Activated CD4-positive, alpha-beta memory T cell treated with anti-CD3 and anti-CD28 coated beads, Interleukin-2, amount 10 ng/mL, durations not matched to agents 7 days and 5 days (primary cell): ENCODE measurements around the gene ZMIZ1. TPM values are rescaled to one million over a fixed set of nuclear protein-coding genes. Genes with fewer than 3 reads are reported as not detected.

ENCODE experiments used
- CTCF ChIA-PET: fragments of 350-600 bp; sonication (Branson Sonifier 250); formaldehyde crosslinking; loops from one replicate; lab custom pipeline; 2021; ENCODE audit warnings: antibody characterized with exemption, inconsistent platforms; lab: Charles Lee
- POLR2A ChIA-PET: fragments of 350-600 bp; sonication (Branson Sonifier 250); formaldehyde crosslinking; loops from one replicate; lab custom pipeline; 2021; ENCODE audit warnings: antibody characterized with exemption; lab: Charles Lee
- DNase-seq: peaks from one replicate; pipeline ENCODE4 v3.0.0-alpha.2; 2020
- H3K27ac Mint-ChIP-seq: one replicate; pipeline ENCODE4 v1.8.0; 2021; ENCODE audit warnings: mild to moderate bottlenecking, mixed read lengths
- H3K27me3 Mint-ChIP-seq: one replicate; pipeline ENCODE4 v1.8.0; 2021; ENCODE audit warnings: mixed read lengths
- H3K36me3 Mint-ChIP-seq: one replicate; pipeline ENCODE4 v1.8.0; 2021; ENCODE audit warnings: low read depth, mixed read lengths
- H3K4me1 Mint-ChIP-seq: one replicate; pipeline ENCODE4 v1.8.0; 2021; ENCODE audit warnings: mixed read lengths
- H3K4me3 Mint-ChIP-seq: one replicate; pipeline ENCODE4 v1.8.0; 2021; ENCODE audit warnings: mild to moderate bottlenecking, mixed read lengths
- H3K9me3 Mint-ChIP-seq: one replicate; pipeline ENCODE4 v1.8.0; 2021; ENCODE audit warnings: mixed read lengths
- total RNA-seq, 2 experiments: library from RNA; stranded (reverse); gene quantifications; one replicate each; pipeline ENCODE4 v1.2.3, GENCODE V29; 2021

Gene ZMIZ1
- total RNA-seq, 2 experiments from 2014 or later, result 46.9 to 47.0 TPM

- CTCF ChIA-PET, result no interaction called here
- H3K9me3 Mint-ChIP-seq, result no peaks in the 10 kb centered on the region
- H3K27me3 Mint-ChIP-seq, result peaks cover 10% of the 10 kb centered on the region
- H3K4me1 Mint-ChIP-seq, result peaks cover 38% of the 10 kb centered on the region
- POLR2A ChIA-PET, result interaction anchor here (0.7 to 1.8 kb wide), 2 partner anchors 9 to 11 kb away, joined by 3 to 4 read pairs; partner anchors contain the start of gene PPIF
- H3K36me3 Mint-ChIP-seq, result peaks cover 35% of the 10 kb centered on the region
- H3K4me3 Mint-ChIP-seq, result no peak overlapping the region
- DNase-seq, result peak; percentile 1
- no peak overlapping the region for H3K27ac Mint-ChIP-seq
These were observed 290.0 kb downstream of the ZMIZ1 start for GRCh38 chr10:79358811-79359210.

GRCh38 chr10:79359816-79360498 is 291.2 kb downstream of the ZMIZ1 start:
- Mint-ChIP-seq H3K27me3 (peaks cover 18% of the 10 kb centered on the region), H3K4me3 (no peak overlapping the region), H3K4me1 (peaks cover 28% of the 10 kb centered on the region), H3K27ac (no peak overlapping the region), H3K36me3 (peaks cover 23% of the 10 kb centered on the region), H3K9me3 (no peaks in the 10 kb centered on the region)
- CTCF ChIA-PET, result interaction anchor here (1.0 kb wide), 1 partner anchor 14 kb away, joined by 3 read pairs; no protein-coding TSS in a partner anchor
- POLR2A ChIA-PET, result interaction anchor here (1.1 to 1.8 kb wide), 2 partner anchors 10 to 11 kb away, joined by 4 read pairs; no protein-coding TSS in a partner anchor
- peak; percentile 7 for DNase-seq

- ChIA-PET CTCF (interaction anchor here (1.0 to 2.0 kb wide), 2 partner anchors 14 to 15 kb away, joined by 3 to 6 read pairs; no protein-coding TSS in a partner anchor), POLR2A (interaction anchor here (1.1 kb wide), 1 partner anchor 12 kb away, joined by 4 read pairs; no protein-coding TSS in a partner anchor)
- Mint-ChIP-seq H3K4me3 (no peak overlapping the region), H3K4me1 (peaks cover 23% of the 10 kb centered on the region), H3K9me3 (no peaks in the 10 kb centered on the region), H3K36me3 (peaks cover 16% of the 10 kb centered on the region), H3K27ac (no peak overlapping the region), H3K27me3 (peaks cover 22% of the 10 kb centered on the region)
- DNase-seq, result peak; percentile 9
These were observed 292.0 kb downstream of the ZMIZ1 start for GRCh38 chr10:79360499-79361342.

- Mint-ChIP-seq H3K36me3 (peaks cover 8% of the 10 kb centered on the region), H3K9me3 (no peaks in the 10 kb centered on the region), H3K4me1 (peaks cover 17% of the 10 kb centered on the region), H3K4me3 (no peak overlapping the region), H3K27ac (no peak overlapping the region), H3K27me3 (peaks cover 22% of the 10 kb centered on the region)
- POLR2A ChIA-PET, result no interaction called here
- DNase-seq, result peak; percentile 16
- CTCF ChIA-PET, result interaction anchor here (2.0 kb wide), 1 partner anchor 13 kb away, joined by 6 read pairs; no protein-coding TSS in a partner anchor
These were observed 293.1 kb downstream of the ZMIZ1 start for GRCh38 chr10:79361726-79362397.
